Activated CD8-positive, alpha-beta memory T cell treated with anti-CD3 and anti-CD28 coated beads for 36 hours (primary cell): ENCODE measurements around the gene ISCA1. TPM values are rescaled to one million over a fixed set of nuclear protein-coding genes. Genes with fewer than 3 reads are reported as not detected.
"Not testable (repeated sequence)": the region's sequence is repeated elsewhere in the genome, so short reads cannot be mapped to it uniquely, and the experiment has no call there.

ENCODE experiments used
- CTCF ChIA-PET: fragments of 350-600 bp; sonication (Branson Sonifier 250); formaldehyde crosslinking; loops from one replicate; lab custom pipeline; 2021; ENCODE audit warnings: antibody characterized with exemption; lab: Charles Lee
- POLR2A ChIA-PET: fragments of 350-600 bp; sonication (Branson Sonifier 250); formaldehyde crosslinking; loops from one replicate; lab custom pipeline; 2021; ENCODE audit warnings: antibody characterized with exemption; lab: Charles Lee
- total RNA-seq, 2 experiments: library from RNA; stranded (reverse); gene quantifications; one replicate each; pipeline ENCODE4 v1.2.3, GENCODE V29; 2021

The ISCA1 gene
- 10 to 100 TPM; 36.3 TPM for total RNA-seq

DNA sequence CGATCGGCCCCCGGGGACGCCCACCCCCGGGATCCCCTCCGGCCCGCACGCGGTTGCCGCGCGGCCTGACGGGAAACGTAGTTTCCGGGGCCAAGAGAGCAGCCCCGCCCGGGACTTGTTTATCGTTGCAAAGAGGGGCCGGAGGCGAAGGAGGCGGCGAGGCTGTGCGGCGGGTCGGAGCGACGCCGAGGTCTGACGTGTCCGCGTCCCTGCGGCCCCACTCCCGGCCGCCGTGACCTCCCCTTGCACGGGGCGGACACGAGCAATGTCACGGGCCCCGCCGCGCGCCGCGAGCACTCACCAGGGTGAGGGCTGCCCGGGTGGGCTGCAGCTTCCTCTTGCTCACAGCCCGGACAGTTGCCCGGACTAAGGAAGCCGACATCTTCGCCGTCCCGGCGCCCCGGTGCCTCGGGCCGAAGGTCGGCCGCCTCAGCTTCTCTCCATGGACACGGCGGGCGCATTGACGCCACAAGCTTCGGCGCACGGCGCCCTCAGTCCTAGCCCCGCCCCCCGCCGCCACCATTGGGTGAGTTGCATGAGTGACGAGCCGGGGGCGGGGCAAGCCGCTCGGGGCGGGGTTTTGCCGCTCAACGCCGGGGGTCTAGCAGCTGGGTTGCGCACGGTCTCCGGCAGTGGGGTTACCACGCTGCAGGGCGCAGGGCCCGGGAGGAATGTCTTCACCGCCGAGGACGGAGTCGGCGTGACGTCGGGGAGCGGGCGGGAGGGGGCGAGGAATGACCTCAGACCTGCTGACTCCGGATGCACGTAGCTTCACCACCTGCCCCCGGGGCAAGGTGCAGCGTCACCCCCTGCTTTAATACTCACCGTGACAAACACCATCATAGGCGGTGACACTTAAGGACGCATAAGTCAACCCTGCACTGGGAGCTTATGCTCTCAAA, at the start of gene ISCA1:
Gene ISCA1 (minus strand): TSS at position 462 of the 902 bp plus-strand sequence. CDS start 80 bp downstream, at position 382.
- CTCF ChIA-PET: interaction anchor here (1.0 to 2.6 kb wide), 2 partner anchors 55 to 81 kb away, joined by 4 to 10 read pairs; no protein-coding TSS in a partner anchor

DNA sequence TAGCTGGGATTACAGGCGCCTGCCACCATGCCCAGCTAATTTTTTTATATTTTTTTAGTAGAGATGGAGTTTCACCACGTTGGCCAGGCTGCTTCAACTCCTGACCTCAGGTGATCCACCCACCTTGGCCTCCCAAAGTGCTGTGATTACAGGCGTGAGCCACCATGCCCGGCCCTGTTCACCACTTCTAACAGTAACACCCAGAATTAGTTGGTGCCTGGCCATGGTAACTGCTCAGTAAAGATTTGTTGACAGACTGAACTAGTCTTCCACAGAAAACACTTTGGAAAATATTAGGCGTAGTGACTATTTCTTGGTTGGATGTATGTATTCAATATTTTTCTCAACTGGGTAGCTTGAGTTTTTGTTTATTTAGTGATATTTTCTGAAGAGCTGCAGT, 47.8 kb upstream of the ISCA1 start:
- POLR2A ChIA-PET: no interaction called here

More for the DNA sequence above, at the start of gene ISCA1:
- POLR2A ChIA-PET: interaction anchor here (0.5 to 1.3 kb wide), 12 partner anchors 8 to 1767 kb away, joined by 3 to 8 read pairs (median 5); partner anchors contain the start of genes CDK20 and TUT7

DNA sequence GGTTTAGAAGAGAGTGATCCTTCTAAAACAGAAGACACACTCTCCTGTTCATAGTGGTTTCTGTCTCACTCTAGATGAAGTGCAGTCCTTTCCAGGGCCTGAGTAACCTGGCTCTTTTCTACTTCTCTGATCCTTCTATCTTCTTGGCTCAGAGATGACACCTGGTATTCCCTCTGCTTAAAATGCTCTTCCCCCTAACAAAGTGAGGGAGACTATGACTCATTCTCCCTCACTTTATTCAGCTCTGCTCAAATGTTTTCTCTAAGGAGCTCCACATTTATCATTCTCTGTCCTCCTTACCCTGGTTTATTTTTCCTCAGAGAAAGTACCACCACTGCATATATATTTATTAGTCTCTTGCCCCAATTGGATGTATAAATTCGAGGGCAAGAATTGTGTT, 47.3 kb upstream of the ISCA1 start:
- CTCF ChIA-PET: no interaction called here
- POLR2A ChIA-PET: no interaction called here

More for the DNA sequence above, 47.8 kb upstream of the ISCA1 start:
- CTCF ChIA-PET: no interaction called here

DNA sequence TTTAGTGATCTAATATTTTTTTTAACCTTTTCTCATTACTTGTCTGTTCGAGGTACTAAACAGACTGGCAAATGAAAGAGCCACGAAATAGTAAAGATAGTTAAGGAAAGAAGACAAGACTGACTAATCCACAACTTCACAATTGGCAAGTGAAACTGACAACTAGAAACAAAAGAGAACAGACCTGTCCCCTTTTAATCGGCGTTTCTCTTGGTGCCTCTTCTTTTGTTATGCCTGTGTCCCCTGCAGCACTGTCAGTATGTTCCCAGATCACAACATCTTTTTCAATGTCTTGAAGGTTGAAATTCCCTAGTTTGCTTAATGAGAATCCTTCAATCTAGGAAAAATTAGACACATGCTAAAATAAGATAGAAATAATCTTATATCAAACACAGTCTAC, 45.8 kb upstream of the ISCA1 start:
- ChIA-PET POLR2A (no interaction called here), CTCF (interaction anchor here (1.3 kb wide), 1 partner anchor 21 kb away, joined by 3 read pairs; no protein-coding TSS in a partner anchor)

DNA sequence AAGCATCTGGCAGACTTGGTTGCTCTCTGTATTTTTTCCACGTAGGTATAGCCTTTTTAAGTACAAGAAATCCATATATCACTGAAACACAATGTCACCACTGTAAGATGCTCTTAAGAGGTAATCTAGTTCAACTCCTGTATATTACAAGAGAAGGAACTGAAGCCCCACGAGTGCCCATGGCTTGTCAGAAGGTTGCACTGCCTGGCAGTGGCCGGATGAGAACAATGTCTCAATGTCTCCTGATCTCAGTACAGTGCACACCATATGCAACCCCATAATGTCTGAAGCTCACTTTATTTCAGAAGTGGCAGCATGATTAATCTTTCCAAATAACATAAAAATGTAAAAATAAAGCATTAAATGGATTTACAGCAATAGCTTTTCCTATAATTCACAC, 44.2 kb upstream of the ISCA1 start:
- POLR2A ChIA-PET: no interaction called here
- CTCF ChIA-PET: interaction anchor here (1.3 kb wide), 1 partner anchor 20 kb away, joined by 3 read pairs; no protein-coding TSS in a partner anchor

DNA sequence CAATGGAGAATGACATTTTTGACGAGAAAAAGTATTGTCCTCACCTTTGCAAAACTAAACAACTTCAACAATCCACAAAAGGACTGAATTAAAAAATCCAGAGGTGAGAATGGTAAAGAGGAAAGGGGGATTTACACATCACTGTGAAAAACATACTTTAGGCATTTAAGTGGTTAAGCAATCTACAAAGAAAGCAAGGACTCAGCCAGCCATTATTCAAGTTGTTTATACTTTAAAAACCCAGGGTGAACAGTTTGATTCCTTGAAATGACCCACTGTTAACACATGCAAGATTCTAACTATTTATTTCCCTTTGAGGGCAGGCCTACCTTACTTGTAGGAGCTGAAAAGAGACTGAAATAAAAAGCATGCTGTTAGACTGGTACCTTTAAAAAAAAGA, 42.6 kb upstream of the ISCA1 start:
- ChIA-PET CTCF (no interaction called here), POLR2A (no interaction called here)

DNA sequence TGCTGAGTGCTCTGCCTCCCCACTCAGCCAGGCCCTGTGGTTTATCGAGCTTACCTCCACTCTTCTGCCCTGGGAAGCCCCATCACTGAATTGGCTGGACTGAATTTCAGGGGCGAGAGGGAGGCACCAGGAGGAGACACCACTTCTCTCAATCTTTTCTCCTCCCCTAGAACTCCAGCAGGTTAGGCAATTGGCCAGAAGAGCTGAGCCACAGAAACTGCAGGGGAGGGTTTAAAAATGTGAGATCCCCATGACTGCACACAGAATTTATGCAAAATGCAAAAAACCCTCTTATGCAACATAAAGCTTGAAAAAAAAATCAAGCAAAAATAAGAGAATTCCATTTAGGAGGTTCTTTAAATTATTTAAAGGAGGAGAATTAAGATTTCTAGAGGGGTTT, 42.0 kb upstream of the ISCA1 start:
- POLR2A ChIA-PET: no interaction called here
- CTCF ChIA-PET: no interaction called here

DNA sequence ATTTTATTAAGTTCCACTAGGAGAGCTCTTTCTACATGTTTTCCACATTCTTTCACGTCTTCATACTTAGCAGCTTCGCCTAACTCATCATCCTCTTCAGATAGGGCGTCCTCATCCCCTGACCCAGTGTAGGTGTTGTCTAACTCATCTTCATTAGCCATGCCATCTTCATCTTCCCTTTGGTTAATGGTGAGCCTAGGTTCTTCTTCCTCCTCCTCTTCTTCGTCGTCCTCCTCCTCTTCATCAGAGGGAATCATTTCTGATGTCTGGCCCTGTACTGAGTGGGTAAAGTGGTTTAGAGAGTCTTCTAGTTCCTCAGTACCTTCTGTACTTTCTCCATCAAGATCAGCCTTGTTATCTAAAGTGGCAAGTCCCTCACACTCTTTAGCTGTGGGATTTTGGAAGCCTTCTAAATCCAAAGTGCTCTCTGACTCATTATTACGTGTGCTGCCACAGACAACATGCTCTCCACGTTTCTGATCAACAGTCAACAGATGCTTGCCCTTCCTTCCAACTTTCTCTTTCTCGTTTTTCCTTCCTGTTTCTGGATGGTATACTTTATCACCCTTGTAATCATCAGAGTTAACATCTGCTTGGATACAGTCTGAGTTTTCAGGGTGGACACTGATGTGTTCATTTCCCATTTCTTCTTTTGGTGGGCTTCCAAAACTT, 40.8 kb upstream of the ISCA1 start:
- CTCF ChIA-PET: no interaction called here
- POLR2A ChIA-PET: no interaction called here

DNA sequence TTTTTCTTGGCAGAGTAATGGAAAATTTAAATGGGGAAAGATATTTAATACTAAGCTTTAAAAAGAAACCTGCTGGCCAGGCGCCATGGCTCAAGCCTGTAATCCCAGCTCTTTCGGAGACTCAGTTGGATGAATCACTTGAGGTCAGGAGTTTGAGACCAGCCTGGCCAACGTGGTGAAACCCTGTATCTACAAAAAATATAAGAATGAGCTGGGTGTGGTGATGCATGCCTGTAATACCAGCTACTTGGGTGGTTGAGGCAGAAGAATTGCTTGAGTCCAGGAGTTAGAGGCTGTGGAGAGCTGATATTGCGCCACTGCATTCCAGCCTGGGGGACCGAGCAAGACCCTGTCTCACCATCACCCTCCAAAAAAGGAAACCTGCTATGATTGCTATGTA, 39.0 kb upstream of the ISCA1 start:
- ChIA-PET POLR2A (no interaction called here), CTCF (interaction anchor here (0.7 kb wide), 1 partner anchor 27 kb away, joined by 3 read pairs; no protein-coding TSS in a partner anchor)

DNA sequence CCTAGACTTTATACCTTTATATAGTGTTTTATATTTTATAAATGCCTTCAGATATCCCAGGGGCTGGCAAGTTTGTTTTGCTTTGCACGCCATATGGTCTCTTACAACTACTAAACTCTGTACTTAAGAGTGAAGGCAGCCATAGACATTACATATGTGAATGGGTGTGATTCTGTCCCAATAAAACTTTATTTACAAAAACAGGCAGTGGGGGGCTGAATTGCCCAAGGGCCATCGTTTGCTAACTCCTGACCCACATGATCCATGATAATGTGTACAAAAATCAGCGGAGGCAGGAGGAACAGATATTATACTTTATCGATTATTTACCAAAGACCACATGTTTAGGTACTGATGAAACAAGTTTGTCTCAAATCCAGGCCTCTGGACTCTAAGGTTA, 35.8 kb upstream of the ISCA1 start:
- CTCF ChIA-PET: no interaction called here
- POLR2A ChIA-PET: no interaction called here

DNA sequence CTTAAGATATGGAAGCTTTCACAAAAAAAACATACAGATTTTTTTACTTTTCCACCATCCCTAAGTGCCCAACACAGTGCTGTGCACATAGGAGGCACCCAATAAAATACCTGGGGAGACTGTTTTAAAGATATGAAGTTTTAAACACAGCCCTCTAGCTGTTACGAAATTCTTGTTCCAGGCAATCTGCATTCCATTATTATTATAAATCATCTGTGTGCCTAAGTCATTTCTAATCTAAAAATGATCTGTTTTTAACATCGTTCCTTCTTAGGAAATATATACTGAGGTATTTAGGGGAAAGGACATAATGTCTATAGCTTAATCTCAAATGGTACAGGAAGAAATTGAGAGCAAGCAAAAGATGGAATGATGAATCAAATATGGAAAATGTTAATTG, 32.7 kb upstream of the ISCA1 start:
- CTCF ChIA-PET: no interaction called here
- POLR2A ChIA-PET: no interaction called here

DNA sequence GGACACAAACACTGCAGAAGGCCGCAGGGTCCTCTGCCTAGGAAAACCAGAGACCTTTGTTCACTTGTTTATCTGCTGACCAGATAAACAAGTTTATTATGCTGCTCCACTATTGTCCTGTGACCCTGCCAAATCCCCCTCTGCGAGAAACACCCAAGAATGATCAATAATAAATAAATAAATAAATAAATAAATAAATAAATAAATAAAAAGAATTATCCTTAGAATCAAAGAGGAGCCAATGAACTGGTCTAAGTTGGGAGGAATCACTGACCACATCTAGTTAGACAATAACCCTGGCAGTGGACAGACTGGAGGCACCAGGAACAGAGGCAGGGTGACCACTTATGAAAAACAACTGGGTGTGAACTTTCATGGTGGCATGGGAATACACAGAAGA, 30.6 kb upstream of the ISCA1 start:
- POLR2A ChIA-PET: not testable (repeated sequence)
- CTCF ChIA-PET: interaction anchor here (1.0 kb wide), 1 partner anchor 13 kb away, joined by 3 read pairs; no protein-coding TSS in a partner anchor

DNA sequence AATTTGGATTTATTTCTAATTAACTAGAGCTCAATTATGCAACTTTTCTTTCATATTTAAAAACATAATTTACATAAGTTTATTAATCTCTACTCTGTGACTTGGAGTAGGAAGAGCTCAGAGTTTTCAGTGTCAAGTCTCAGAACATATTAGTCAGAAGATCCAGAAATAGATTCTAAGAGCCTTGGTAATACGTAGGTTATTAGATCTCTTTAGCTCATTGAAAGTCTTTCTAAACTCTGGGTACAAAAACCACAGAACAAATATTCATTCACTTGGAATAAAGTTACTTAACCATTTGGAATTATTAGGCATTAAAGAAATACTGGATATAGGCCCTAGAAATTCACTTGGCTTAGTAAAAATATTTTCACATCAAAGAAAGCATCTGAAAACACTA, 26.3 kb upstream of the ISCA1 start:
- ChIA-PET POLR2A (no interaction called here), CTCF (no interaction called here)

DNA sequence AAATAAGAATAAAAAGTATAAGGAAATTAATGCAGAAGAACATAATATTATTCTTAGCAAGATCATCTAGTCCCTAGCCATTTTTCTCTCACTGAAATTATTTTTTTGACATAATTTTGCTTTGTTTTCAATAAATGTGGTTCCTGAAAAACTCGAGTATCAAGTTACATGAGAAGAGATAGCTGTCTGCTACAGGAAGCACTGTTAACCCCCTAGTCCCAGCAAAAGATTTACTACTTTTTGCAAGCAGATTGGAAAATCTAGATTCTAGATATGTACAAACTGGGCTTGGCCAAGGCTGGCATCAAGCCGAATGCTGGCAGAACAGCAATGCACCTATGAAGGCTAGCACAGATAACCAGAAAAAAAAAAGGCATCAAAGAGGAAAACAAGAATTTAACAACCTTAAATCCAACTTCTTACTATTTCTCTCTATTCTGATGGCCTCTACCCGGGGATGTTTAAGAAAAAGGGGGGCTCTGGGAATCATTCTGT, 21.9 kb upstream of the ISCA1 start:
- ChIA-PET CTCF (no interaction called here), POLR2A (no interaction called here)

DNA sequence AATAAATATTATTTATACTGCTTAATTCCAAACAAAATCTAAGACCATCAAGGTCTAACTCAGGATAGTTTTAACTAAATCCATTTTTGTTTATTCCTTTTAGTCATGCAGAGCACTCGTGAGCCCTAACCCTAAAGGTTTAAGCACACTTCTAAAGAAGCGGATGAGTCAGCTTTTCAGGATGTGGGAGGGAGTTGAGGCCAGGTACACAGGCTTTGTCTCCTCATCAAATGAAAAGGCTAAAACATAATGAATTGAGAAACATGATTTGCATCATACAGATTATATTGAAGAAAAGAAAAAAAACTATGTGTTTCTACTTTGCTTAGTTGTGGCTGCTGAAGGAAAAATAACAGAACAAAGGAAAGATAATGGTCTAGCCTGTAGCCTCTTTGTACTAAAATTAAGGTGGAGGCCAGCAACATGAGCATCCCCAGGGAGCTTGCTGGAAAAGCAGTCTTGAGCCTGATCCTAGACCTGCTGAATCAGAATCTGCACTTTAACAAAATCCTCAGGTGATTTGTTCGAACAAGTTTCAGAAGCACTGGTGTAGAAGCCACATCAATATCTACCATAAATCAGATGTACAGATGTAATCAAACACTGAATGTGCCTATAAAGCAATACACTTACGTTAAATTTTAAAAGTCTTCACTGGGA, 21.1 kb upstream of the ISCA1 start:
- ChIA-PET CTCF (no interaction called here), POLR2A (no interaction called here)

DNA sequence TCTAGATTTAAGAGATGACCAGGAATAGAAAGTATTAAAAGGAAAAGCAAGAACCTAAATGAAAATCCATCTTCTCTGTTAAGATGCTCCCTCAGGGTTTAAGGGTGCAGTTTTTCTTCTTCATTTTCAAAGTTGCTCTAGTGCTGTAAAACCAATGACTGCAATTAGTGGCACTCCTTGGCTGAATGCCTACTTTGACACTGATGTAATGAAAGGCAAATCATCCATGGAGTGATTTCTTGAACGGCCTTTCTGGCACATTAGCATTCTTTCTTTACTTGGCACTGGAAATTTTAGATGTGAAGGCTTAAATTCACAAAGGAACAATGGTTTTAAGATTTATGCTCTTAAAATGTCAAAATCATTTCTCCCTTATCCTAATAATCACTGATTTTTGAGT, 19.3 kb upstream of the ISCA1 start:
- CTCF ChIA-PET: no interaction called here

DNA sequence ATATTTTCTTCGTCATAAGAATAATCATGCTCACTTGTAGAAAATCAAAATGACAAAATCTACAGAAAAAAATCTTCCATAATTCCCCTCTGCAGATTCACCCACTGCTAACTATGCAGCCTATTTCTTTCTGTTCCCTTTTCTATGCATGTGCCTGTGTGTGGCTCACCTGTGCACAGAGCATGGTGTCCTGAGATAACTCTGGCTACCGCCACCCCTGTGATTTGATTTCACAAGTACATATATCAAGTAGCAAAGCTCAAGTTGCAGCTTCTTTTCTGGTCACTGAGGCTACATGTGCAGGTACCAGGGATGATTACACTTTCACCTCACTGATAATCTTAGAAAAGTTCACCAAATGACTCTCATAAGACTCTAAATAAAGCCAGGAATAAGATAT, 18.4 kb upstream of the ISCA1 start:
- ChIA-PET POLR2A (no interaction called here), CTCF (no interaction called here)

More for the DNA sequence above, 19.3 kb upstream of the ISCA1 start:
- POLR2A ChIA-PET: no interaction called here

DNA sequence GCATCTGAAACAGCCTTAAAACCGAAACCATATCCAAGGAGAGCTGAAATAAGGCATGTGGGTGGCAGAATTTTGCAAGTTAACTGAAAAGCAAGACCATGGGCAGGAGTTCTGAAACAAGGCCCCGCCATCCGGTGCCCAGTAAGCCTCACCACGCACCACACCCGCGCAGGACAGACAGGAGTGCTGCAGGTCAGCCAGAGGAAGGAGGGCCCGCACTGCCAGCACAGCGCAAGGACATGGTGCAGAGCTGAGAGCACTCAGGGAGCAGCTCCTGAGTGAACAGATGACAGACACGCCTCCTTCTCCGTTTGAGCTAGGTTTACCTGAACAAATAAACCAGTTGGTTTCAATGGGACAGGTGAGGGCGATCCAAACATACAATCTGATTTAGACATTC, 16.5 kb upstream of the ISCA1 start:
- ChIA-PET CTCF (no interaction called here), POLR2A (interaction anchor here (1.8 kb wide), 1 partner anchor 16 kb away, joined by 5 read pairs; the partner anchor contains the start of gene ISCA1)

DNA sequence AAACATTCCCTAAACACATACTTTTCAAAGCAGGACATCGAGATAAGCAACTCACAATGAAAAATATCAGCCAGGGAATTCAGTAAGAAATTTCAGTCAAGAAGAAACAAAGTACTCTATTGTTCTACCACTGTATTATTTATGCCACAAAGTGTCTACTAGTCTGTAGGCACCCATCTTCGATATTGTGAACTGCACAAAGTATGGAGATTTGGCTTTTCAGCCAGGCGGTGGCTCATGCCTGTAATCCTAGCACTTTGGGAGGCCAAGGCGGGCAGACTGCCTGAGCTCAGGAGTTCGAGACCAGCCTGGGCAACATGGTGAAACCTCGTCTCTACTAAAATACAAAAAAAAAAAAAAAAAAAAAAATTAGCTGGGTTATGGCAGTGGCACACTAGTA, 8.0 kb upstream of the ISCA1 start:
- CTCF ChIA-PET: not testable (repeated sequence)
- POLR2A ChIA-PET: interaction anchor here (0.6 kb wide), 1 partner anchor 8 kb away, joined by 6 read pairs; the partner anchor contains the start of gene ISCA1
